Fibroblast of gingiva (primary cell): ENCODE measurements around the gene KRTAP4-5.
A peak's percentile ranks its signal among the peaks of the same experiment; 100 is the strongest.
"Not testable (repeated sequence)": the region's sequence is repeated elsewhere in the genome, so short reads cannot be mapped to it uniquely, and the experiment has no call there.

Experiments
- DNase-seq: peaks from one replicate; pipeline ENCODE4 v3.0.0-alpha.2; 2011; ENCODE audit warnings: low read depth

KRTAP4-5 gene

DNA sequence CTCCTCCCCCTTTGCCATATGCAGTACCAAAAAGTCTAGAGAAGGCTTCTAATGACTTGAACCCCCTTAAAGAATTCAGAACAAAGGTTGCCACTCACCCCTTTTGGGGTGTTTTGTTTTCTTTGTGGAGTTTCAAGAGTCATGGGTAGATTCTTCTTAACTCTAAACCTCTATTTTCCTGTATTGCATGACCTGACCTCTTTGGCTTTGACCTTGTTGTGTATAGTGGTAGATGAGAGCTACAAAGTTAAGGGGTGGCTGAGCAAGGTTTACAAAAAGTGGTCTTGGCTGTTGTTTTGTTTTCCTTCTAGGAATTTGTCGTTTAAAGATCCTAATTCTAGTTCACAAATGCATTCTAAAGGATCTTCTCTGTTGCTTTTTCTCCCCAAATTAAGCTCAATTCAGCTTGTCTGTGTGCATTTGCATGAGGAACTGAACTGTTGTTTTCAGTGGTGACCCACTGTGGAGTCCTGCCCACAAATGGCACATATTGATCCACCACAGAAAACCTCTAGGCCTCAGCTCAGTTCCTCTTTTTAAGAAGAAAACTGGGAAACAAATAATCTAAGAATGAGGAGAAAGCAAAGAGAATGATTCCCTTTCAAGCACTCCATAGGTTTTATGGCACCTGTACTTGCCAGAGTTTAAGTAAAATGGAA is 40.8 kb downstream of the KRTAP4-5 start:
- not testable (repeated sequence) for DNase-seq

DNA sequence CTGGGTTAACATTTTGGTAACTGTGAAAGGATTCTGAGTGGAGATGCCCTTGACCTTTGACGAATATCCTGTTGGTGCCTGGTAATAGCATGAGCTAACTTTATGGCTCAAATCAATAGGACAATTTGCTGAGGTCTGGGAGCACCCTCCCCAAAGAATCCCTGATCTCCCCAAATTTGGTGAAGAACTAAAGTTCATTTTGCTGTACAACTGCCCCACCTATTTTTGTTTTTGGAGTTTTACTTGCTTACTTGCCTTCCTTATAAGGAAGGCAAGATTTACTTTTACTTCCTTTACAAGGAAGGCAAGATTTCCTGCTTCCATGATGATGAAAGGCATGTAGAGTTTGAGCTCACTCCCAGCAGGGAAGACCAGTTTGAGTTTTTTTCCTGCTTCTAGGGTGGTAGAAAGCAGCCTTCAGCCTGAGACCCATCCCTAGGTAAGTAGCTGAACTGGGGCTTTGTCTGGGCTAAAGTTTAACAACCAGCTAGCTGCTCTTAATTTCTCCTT is 41.6 kb downstream of the KRTAP4-5 start:
- no peak for DNase-seq

DNA sequence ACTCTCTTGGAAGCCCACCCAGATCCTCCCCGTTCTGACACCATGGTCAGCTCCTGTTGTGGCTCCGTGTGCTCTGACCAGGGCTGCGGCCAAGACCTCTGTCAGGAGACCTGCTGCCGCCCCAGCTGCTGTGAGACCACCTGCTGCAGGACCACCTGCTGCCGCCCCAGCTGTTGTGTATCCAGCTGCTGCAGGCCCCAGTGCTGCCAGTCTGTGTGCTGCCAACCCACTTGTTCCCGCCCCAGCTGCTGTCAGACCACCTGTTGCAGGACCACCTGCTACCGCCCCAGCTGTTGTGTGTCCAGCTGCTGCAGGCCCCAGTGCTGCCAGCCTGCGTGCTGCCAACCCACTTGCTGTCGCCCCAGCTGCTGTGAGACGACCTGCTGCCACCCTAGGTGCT is 44.3 kb downstream of the KRTAP4-5 start, which contains the start of gene KRTAP4-9:
TSS of gene KRTAP4-9 (plus strand) at position 43 of the 400 bp plus-strand sequence. CDS start at position 43, 0 bp downstream.
- not testable (repeated sequence) for DNase-seq

DNA sequence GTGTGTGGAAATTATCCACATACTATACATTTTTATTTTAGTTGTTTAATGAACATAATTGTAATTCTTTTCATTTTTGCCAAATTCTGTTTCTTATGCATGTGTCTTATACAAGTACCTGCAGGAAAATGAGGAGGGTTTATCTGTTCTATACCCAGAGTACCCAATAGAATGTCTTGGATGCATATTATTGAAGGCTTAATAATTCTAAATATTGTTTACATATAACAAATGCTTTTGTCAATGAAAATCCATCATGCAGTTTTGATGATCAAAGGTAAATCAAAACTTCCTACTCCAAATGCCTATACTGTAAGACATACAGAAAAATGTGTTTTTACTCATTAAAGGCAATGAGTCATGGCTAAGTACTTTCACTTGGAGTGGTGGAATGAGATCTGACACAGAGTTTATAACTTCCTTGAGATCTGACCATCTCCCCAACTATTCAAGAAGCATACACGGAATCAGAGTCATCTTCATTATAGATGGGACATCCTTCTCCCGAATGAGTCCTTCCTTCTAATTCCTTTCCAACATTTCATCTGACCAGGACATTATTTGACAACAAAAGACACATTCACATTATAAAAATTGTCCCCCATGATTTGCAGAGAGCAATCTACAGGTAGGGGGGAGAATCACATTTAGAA is 45.1 kb downstream of the KRTAP4-5 start:
- peak; percentile 14 for DNase-seq

DNA sequence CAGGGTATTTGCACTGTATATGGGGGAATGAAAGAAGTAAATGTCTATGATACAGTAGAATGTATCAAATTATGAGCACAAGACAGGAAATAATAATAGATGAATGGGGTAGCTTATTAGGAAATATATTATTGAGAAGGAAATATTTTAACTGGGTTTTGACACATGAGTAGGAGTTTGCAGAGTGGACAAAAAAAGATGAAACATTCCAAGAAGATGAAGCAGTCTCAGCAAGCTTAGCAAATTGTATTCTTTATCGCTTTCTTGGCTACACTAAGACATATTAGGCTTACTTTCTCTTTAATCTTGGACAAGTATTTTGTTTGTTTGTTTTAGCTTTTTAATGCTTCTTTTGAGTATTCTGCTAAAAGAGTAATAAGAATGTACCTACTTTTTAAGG is 45.7 kb downstream of the KRTAP4-5 start:
- no peak for DNase-seq

DNA sequence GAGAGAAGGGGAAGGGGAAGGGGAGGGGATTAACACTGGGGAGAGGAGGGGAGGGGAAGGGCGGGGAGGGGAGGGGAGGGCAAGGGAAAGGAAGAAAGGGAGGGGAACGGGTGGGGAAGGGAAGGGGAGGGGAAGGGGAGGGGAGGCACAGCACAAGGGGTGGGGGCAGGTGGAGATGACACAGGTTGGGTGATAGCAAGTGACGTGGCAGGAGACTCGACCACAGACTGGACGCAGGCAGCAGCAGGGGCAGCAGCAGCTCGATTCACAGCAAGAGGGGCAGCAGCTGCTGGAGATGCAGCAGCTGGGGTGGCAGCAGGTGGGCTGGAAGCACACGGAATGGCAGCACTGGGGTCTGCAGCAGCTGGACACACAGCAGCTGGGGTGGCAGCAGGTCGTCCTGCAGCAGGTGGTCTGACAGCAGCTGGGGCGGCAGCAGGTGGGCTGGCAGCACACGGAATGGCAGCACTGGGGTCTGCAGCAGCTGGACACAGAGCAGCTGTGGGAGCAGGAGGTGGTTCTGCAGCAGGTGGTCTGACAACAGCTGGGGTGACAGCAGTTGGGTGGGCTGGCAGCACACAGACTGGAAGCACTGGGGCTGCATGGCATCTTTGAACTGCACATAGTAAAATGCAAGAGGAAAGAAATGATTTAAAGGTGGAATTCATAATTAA is 47.9 kb downstream of the KRTAP4-5 start, which contains the start of gene KRTAP4-16:
TSS of gene KRTAP4-16 (minus strand) at position 624 of the 674 bp plus-strand sequence. CDS start at position 624, 0 bp downstream.
- no peak for DNase-seq

DNA sequence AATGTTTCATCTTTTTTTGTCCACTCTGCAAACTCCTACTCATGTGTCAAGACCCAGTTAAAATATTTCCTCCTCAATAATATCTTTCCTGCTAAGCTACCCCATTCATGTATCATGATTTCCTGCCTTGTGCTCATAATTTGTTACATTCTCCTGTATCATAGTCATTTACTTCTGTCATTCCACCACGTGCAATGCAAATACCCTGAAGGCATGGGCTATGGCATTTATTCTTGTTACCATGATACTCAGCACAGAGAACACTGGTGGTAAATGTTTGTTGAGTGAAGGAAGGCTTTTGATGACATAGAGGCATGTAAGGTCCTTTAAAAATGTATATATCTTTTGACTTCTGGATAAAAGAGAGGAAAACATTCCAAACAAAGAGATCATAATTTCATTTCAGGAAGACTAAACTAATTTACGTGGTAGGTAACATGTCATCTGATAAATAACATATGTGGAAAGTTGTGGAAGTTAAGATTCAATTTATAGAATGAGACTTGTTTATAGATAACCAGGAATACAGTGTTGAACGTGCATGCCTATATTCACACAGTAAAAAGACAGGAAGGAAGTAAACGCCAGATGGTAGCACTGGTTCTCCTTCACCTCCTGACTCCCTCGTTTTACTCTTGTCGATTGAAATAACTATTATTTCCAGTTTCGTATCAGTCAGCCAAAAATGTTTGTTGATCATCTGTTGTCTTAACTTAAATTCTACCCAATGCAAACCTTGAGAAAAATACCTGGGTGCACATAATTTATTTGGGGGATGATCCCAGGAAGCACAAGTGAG is 49.7 kb downstream of the KRTAP4-5 start:
- DNase-seq, result peak; percentile 54
